Astrocyte (in vitro differentiated cells and primary cell): Measurements from ENCODE around the gene NUP210. TPM values are rescaled to one million over a fixed set of nuclear protein-coding genes. Genes with fewer than 3 reads are reported as not detected.
A peak's percentile ranks its signal among the peaks of the same experiment; 100 is the strongest.

Source experiments
- DNase-seq: peaks from one replicate; pipeline ENCODE4 v3.0.0-alpha.2; 2010; ENCODE audit warnings: low read depth
- FAIRE-seq: peaks from 2 replicates; lab custom pipeline; 2011; peaks lifted over from hg19 to GRCh38; lab: Jason Lieb, UNC
- H2AFZ ChIP-seq: 2 replicates; pipeline ENCODE4 v1.6.0; 2012; ENCODE audit warnings: low read depth, low read length, inconsistent platforms
- H3K27ac ChIP-seq: 2 replicates; pipeline ENCODE4 v1.5.1; 2011; ENCODE audit warnings: low read depth, low read length, inconsistent platforms
- H3K27me3 ChIP-seq: 2 replicates; pipeline ENCODE4 v1.6.0; 2011; ENCODE audit warnings: low read length, inconsistent platforms; ENCODE audit not compliant: insufficient read depth
- H3K36me3 ChIP-seq: 2 replicates; pipeline ENCODE4 v1.5.1; 2011; ENCODE audit warnings: low read length, inconsistent platforms; ENCODE audit not compliant: insufficient read depth
- H3K4me1 ChIP-seq: 2 replicates; pipeline ENCODE4 v1.5.1; 2011; ENCODE audit warnings: low read length, inconsistent platforms; ENCODE audit not compliant: insufficient read depth
- H3K4me2 ChIP-seq: 2 replicates; pipeline ENCODE4 v1.6.0; 2012; ENCODE audit warnings: low read length, inconsistent platforms
- H3K4me3 ChIP-seq: 2 replicates; pipeline ENCODE4 v1.5.1; 2011; ENCODE audit warnings: low read depth, mild to moderate bottlenecking, low read length, inconsistent platforms; ENCODE audit not compliant: insufficient read depth
- H3K79me2 ChIP-seq: 2 replicates; pipeline ENCODE4 v1.6.0; 2012; ENCODE audit warnings: mild to moderate bottlenecking, low read length, inconsistent platforms; ENCODE audit not compliant: insufficient read depth
- H3K9ac ChIP-seq: 2 replicates; pipeline ENCODE4 v1.6.0; 2012; ENCODE audit warnings: mild to moderate bottlenecking, low read length, inconsistent platforms
- H3K9me3 ChIP-seq: 2 replicates; pipeline ENCODE4 v1.5.1; 2012; ENCODE audit warnings: low read depth, mild to moderate bottlenecking, low read length, inconsistent platforms; ENCODE audit not compliant: insufficient read depth
- H4K20me1 ChIP-seq: 2 replicates; pipeline ENCODE4 v1.6.0; 2012; ENCODE audit warnings: low read length, inconsistent platforms; ENCODE audit not compliant: insufficient read depth
- H3K27ac Mint-ChIP-seq: one replicate; pipeline ENCODE4 v1.8.0; 2021; ENCODE audit warnings: mild to moderate bottlenecking, mixed read lengths; ENCODE audit not compliant: unreplicated experiment
- H3K27me3 Mint-ChIP-seq: one replicate; pipeline ENCODE4 v1.8.0; 2021; ENCODE audit warnings: low read depth, mixed read lengths; ENCODE audit not compliant: unreplicated experiment
- H3K36me3 Mint-ChIP-seq: one replicate; pipeline ENCODE4 v1.8.0; 2021; ENCODE audit warnings: low read depth, mixed read lengths; ENCODE audit not compliant: unreplicated experiment
- H3K4me1 Mint-ChIP-seq: one replicate; pipeline ENCODE4 v1.8.0; 2021; ENCODE audit warnings: low read depth, mixed read lengths; ENCODE audit not compliant: unreplicated experiment
- H3K4me3 Mint-ChIP-seq: one replicate; pipeline ENCODE4 v1.8.0; 2021; ENCODE audit warnings: mild to moderate bottlenecking, moderate library complexity, mixed read lengths; ENCODE audit not compliant: unreplicated experiment
- H3K9me3 Mint-ChIP-seq: one replicate; pipeline ENCODE4 v1.8.0; 2021; ENCODE audit warnings: mild to moderate bottlenecking, mixed read lengths; ENCODE audit not compliant: unreplicated experiment
- CTCF ChIP-seq: IDR thresholded peaks from 2 replicates; pipeline ENCODE4 v1.5.1; 2011; ENCODE audit warnings: low read depth, mild to moderate bottlenecking, inconsistent platforms, low read length, moderate library complexity; ENCODE audit not compliant: insufficient read depth
- EZH2 ChIP-seq: IDR thresholded peaks from 2 replicates; pipeline ENCODE4 v1.6.1; 2012; ENCODE audit warnings: mild to moderate bottlenecking, low read length, inconsistent platforms; ENCODE audit not compliant: insufficient read depth
- total RNA-seq: library from RNA; stranded (reverse); gene quantifications from 2 replicates; pipeline ENCODE4 v1.2.1, GENCODE V29; 2021

Gene NUP210
- total RNA-seq, 1 donor from 2014 or later = 1.2 TPM

- Mint-ChIP-seq H3K27ac (no peak overlapping the region), H3K4me3 (no peak overlapping the region), H3K9me3 (peaks cover 3% of the 10 kb centered on the region), H3K36me3 (no peaks in the 10 kb centered on the region), H3K27me3 (peaks cover 52% of the 10 kb centered on the region), H3K4me1 (no peaks in the 10 kb centered on the region)
- no peak for FAIRE-seq
- peaks cover 12% of the 10 kb centered on the region for H3K27me3 ChIP-seq
- H3K4me1 ChIP-seq = no peaks in the 10 kb centered on the region
- H4K20me1 ChIP-seq = no peaks in the 10 kb centered on the region
- no peaks in the 10 kb centered on the region for H3K79me2 ChIP-seq
- H3K9ac ChIP-seq = no peak overlapping the region
- no peak overlapping the region for H3K27ac ChIP-seq
- H3K36me3 ChIP-seq = no peaks in the 10 kb centered on the region
- H3K4me2 ChIP-seq = no peak overlapping the region
- no peaks in the 10 kb centered on the region for H3K9me3 ChIP-seq
- no peak overlapping the region for H3K4me3 ChIP-seq
- no peak for DNase-seq
- no peak overlapping the region for H2AFZ ChIP-seq
- TF ChIP-seq CTCF = no peak
- no peak for TF ChIP-seq EZH2
Measured at GRCh38 chr3:13462125-13462629, 42.1 kb upstream of the NUP210 start.

- Mint-ChIP-seq H3K27me3 (peaks cover 50% of the 10 kb centered on the region), H3K4me1 (no peaks in the 10 kb centered on the region), H3K27ac (no peak overlapping the region), H3K9me3 (peaks cover 3% of the 10 kb centered on the region), H3K36me3 (no peaks in the 10 kb centered on the region), H3K4me3 (no peak overlapping the region)
- TF ChIP-seq CTCF (peak; percentile 54), EZH2 (no peak)
- Histone ChIP-seq H3K4me3 (no peak overlapping the region), H3K27ac (no peak overlapping the region), H3K4me2 (no peak overlapping the region), H3K9me3 (no peaks in the 10 kb centered on the region), H4K20me1 (no peaks in the 10 kb centered on the region), H3K4me1 (no peaks in the 10 kb centered on the region), H3K9ac (no peak overlapping the region), H2AFZ (no peak overlapping the region), H3K36me3 (no peaks in the 10 kb centered on the region), H3K79me2 (no peaks in the 10 kb centered on the region), H3K27me3 (peaks cover 12% of the 10 kb centered on the region)
- DNase-seq = no peak
- no peak for FAIRE-seq
Measured at GRCh38 chr3:13461169-13462124, 41.3 kb upstream of the NUP210 start.

- H4K20me1 ChIP-seq = no peaks in the 10 kb centered on the region
- DNase-seq = no peak
- no peak overlapping the region for H3K27ac Mint-ChIP-seq
- H3K27ac ChIP-seq = no peak overlapping the region
- H3K9me3 ChIP-seq = no peaks in the 10 kb centered on the region
- FAIRE-seq = no peak
- H3K9me3 Mint-ChIP-seq = peaks cover 3% of the 10 kb centered on the region
- H3K27me3 ChIP-seq = peaks cover 9% of the 10 kb centered on the region
- H3K36me3 ChIP-seq = no peaks in the 10 kb centered on the region
- no peak overlapping the region for H3K9ac ChIP-seq
- H3K4me1 ChIP-seq = no peaks in the 10 kb centered on the region
- H2AFZ ChIP-seq = no peak overlapping the region
- no peak for TF ChIP-seq EZH2
- TF ChIP-seq CTCF = no peak
- peaks cover 41% of the 10 kb centered on the region for H3K27me3 Mint-ChIP-seq
- no peaks in the 10 kb centered on the region for H3K36me3 Mint-ChIP-seq
- H3K4me1 Mint-ChIP-seq = no peaks in the 10 kb centered on the region
- H3K79me2 ChIP-seq = no peaks in the 10 kb centered on the region
- H3K4me3 ChIP-seq = no peak overlapping the region
- H3K4me2 ChIP-seq = no peak overlapping the region
- H3K4me3 Mint-ChIP-seq = no peak overlapping the region
Measured at GRCh38 chr3:13460341-13460736, 40.2 kb upstream of the NUP210 start.
